ENCODE data around the gene SDK1.

SDK1 gene

GRCh38 chr7:3426064-3426463 lies 125.0 kb downstream of the SDK1 start:
- H3K4me3 ChIP-seq (ENCODE audit: low read length) = no peak overlapping the region
- TF ChIP-seq, protein P1, sequence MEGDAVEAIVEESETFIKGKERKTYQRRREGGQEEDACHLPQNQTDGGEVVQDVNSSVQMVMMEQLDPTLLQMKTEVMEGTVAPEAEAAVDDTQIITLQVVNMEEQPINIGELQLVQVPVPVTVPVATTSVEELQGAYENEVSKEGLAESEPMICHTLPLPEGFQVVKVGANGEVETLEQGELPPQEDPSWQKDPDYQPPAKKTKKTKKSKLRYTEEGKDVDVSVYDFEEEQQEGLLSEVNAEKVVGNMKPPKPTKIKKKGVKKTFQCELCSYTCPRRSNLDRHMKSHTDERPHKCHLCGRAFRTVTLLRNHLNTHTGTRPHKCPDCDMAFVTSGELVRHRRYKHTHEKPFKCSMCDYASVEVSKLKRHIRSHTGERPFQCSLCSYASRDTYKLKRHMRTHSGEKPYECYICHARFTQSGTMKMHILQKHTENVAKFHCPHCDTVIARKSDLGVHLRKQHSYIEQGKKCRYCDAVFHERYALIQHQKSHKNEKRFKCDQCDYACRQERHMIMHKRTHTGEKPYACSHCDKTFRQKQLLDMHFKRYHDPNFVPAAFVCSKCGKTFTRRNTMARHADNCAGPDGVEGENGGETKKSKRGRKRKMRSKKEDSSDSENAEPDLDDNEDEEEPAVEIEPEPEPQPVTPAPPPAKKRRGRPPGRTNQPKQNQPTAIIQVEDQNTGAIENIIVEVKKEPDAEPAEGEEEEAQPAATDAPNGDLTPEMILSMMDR (conservative IDR thresholded peaks at IDR 0.05; ENCODE audit: low read length) = no peak

GRCh38 chr7:3427957-3428356 lies 126.9 kb downstream of the SDK1 start:
- no peak overlapping the region for H3K4me3 ChIP-seq (ENCODE audit: low read length)
- DNase-seq (ENCODE audit: low read depth) = no peak
- TF ChIP-seq, protein P1 (conservative IDR thresholded peaks at IDR 0.05; ENCODE audit: low read length) = no peak

More at GRCh38 chr7:3426064-3426463, 125.0 kb downstream of the SDK1 start:
- no peak for DNase-seq (ENCODE audit: low read depth)

- TF ChIP-seq, protein P1 (conservative IDR thresholded peaks at IDR 0.05; ENCODE audit: low read length) = no peak
- H3K4me3 ChIP-seq (ENCODE audit: low read length) = no peak overlapping the region
- no peak for DNase-seq (ENCODE audit: low read depth)
These were observed 128.9 kb downstream of the SDK1 start for GRCh38 chr7:3429981-3430380.

GRCh38 chr7:3430588-3430987 lies 129.5 kb downstream of the SDK1 start:
- no peak for DNase-seq (ENCODE audit: low read depth)
- no peak overlapping the region for H3K4me3 ChIP-seq (ENCODE audit: low read length)
- TF ChIP-seq, protein P1 (conservative IDR thresholded peaks at IDR 0.05; ENCODE audit: low read length) = no peak

- no peak overlapping the region for H3K4me3 ChIP-seq (ENCODE audit: low read length)
- TF ChIP-seq, protein P1 (conservative IDR thresholded peaks at IDR 0.05; ENCODE audit: low read length) = no peak
- DNase-seq (ENCODE audit: low read depth) = no peak
These were observed 130.3 kb downstream of the SDK1 start for GRCh38 chr7:3431306-3431705.

GRCh38 chr7:3432911-3433310 lies 131.9 kb downstream of the SDK1 start:
- no peak overlapping the region for H3K4me3 ChIP-seq (ENCODE audit: low read length)
- DNase-seq (ENCODE audit: low read depth) = peak; percentile 23
- TF ChIP-seq, protein P1 (conservative IDR thresholded peaks at IDR 0.05; ENCODE audit: low read length) = no peak

DNA sequence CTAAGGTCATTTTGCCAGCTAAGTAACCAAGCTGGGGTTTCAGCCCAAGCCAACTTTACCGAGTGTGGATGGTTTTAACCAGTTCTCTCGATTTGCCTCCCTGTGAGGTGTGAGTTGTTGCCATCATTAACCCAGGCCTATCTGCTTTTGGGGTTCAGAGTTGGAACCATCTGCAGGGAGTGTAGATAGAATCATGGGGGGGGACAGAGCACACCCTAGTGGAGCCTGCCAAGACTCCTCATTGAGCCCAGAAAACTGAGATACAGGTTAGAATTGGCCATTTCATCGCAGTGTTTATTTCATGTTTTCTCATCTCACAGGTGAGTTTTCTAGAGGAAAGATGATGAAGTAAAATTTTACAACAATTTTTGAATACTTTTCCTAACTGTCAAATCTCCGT lies 133.6 kb downstream of the SDK1 start:
- no peak for DNase-seq (ENCODE audit: low read depth)
- TF ChIP-seq, protein P1 (conservative IDR thresholded peaks at IDR 0.05; ENCODE audit: low read length) = no peak
- no peak overlapping the region for H3K4me3 ChIP-seq (ENCODE audit: low read length)

Data from AG10803 (cell line).